B cell (primary cell): ENCODE results near the gene RPS4Y1. TPM values are rescaled to one million over a fixed set of nuclear protein-coding genes. Genes with fewer than 3 reads are reported as not detected.

Experiments used
- ATAC-seq: fragments of 200-7000 bp; cut with Tn5 transposase; one replicate; pipeline ENCODE4 v1.10.0; 2021; ENCODE audit warnings: low read depth, mild to moderate bottlenecking, moderate number of reproducible peaks, moderate library complexity
- CTCF ChIA-PET: fragments of 350-600 bp; sonication (Branson Sonifier 250); formaldehyde crosslinking; loops from one replicate; lab custom pipeline; 2021; ENCODE audit warnings: antibody characterized with exemption, inconsistent platforms; lab: Charles Lee
- POLR2A ChIA-PET: fragments of 350-600 bp; sonication (Branson Sonifier 250); formaldehyde crosslinking; loops from one replicate; lab custom pipeline; 2021; ENCODE audit warnings: antibody characterized with exemption; lab: Charles Lee
- DNase-seq: peaks from one replicate; pipeline ENCODE4 v3.0.0; 2013
- H2AFZ ChIP-seq: 2 replicates; pipeline ENCODE4 v1.6.1; 2012; ENCODE audit warnings: mild to moderate bottlenecking, low read depth, low read length; ENCODE audit not compliant: insufficient read depth, poor library complexity, severe bottlenecking
- H3K27ac ChIP-seq, 2 donors: 1 replicate in 1 of 2; 2 replicates in 1 of 2; pipeline ENCODE4 v1.5.1; 2012 to 2013; ENCODE audit warnings: low read length in 2 of 2, mild to moderate bottlenecking in 2 of 2, moderate library complexity in 1 of 2
- H3K27me3 ChIP-seq, 4 experiments: fragments of 200-600 bp in 1 of 4; sonication (generic) in 1 of 4; replicated peaks in 1 of 4; 1 replicate in 2 of 4; 2 replicates in 2 of 4; pipeline versions ENCODE4 v1.6.1 to v1.7.0; 2013 to 2016; ENCODE audit warnings: low read length in 3 of 4, mild to moderate bottlenecking in 2 of 4, mixed read lengths in 1 of 4, moderate library complexity in 1 of 4; ENCODE audit not compliant: insufficient read depth in 4 of 4, control insufficient read depth in 3 of 4; ENCODE audit errors: control extremely low read depth in 1 of 4
- H3K36me3 ChIP-seq, 2 experiments: replicated peaks in 1 of 2; 1 replicate in 1 of 2; 2 replicates in 1 of 2; pipeline versions ENCODE4 v1.6.1 to v1.7.1; 2013; ENCODE audit warnings: low read length in 1 of 2; ENCODE audit not compliant: insufficient read depth in 2 of 2, control insufficient read depth in 1 of 2; ENCODE audit errors: control extremely low read depth in 1 of 2, extremely low read depth in 1 of 2
- H3K4me1 ChIP-seq, 2 donors: fragments of 200-600 bp in 1 of 2; sonication (generic) in 1 of 2; 1 replicate in 1 of 2; 2 replicates in 1 of 2; pipeline versions ENCODE4 v1.5.1 to v1.6.1; 2013 to 2017; ENCODE audit warnings: low read length in 2 of 2; ENCODE audit not compliant: control insufficient read depth in 2 of 2, insufficient read depth in 2 of 2
- H3K4me2 ChIP-seq: replicated peaks from 2 replicates; pipeline ENCODE3; 2012; ENCODE audit warnings: mild to moderate bottlenecking, low read depth, low read length; ENCODE audit not compliant: poor library complexity, severe bottlenecking
- H3K4me3 ChIP-seq, 5 experiments: fragments of 200-600 bp in 1 of 5; sonication (generic) in 1 of 5; 1 replicate in 3 of 5; 2 replicates in 2 of 5; pipeline versions ENCODE4 v1.5.1 to v1.7.0; 2011 to 2016; ENCODE audit warnings: low read length in 4 of 5, mild to moderate bottlenecking in 4 of 5, low read depth in 2 of 5, control low read depth in 1 of 5, moderate library complexity in 1 of 5; ENCODE audit not compliant: insufficient read depth in 1 of 5; ENCODE audit errors: control extremely low read depth in 1 of 5, extremely low read depth in 1 of 5
- H3K79me2 ChIP-seq: fragments of 200-600 bp; sonication (generic); one replicate; pipeline ENCODE4 v1.6.0; 2016; ENCODE audit warnings: low read length; ENCODE audit not compliant: control insufficient read depth, insufficient read depth
- H3K9ac ChIP-seq: fragments of 200-600 bp; sonication (generic); 2 replicates; pipeline ENCODE4 v1.6.1; 2017; ENCODE audit warnings: mild to moderate bottlenecking, low read length, moderate library complexity
- H3K9me3 ChIP-seq, 3 donors: one replicate each; pipeline versions ENCODE4 v1.6.1 to v1.7.1; 2013; ENCODE audit warnings: low read length in 2 of 3; ENCODE audit not compliant: control insufficient read depth in 2 of 3, insufficient read depth in 1 of 3; ENCODE audit errors: control extremely low read depth in 1 of 3
- H4K20me1 ChIP-seq: 2 replicates; pipeline ENCODE4 v1.6.0; 2012; ENCODE audit warnings: mild to moderate bottlenecking, low read length; ENCODE audit not compliant: insufficient read depth, control insufficient read depth, poor library complexity, severe bottlenecking
- H3K27ac Mint-ChIP-seq: one replicate; pipeline ENCODE4 v1.8.0; 2021; ENCODE audit warnings: mixed read lengths
- H3K27me3 Mint-ChIP-seq: one replicate; pipeline ENCODE4 v1.8.0; 2021; ENCODE audit warnings: mixed read lengths
- H3K4me1 Mint-ChIP-seq: one replicate; pipeline ENCODE4 v1.8.0; 2021; ENCODE audit warnings: mixed read lengths
- H3K4me3 Mint-ChIP-seq: one replicate; pipeline ENCODE4 v1.8.0; 2021; ENCODE audit warnings: mixed read lengths
- H3K9me3 Mint-ChIP-seq: one replicate; pipeline ENCODE4 v1.8.0; 2022; ENCODE audit warnings: mixed read lengths; ENCODE audit not compliant: insufficient read depth
- CTCF ChIP-seq: fragments of 200-600 bp; IDR thresholded peaks from one replicate; pipeline ENCODE4 v1.8.0; 2022; ENCODE audit warnings: antibody characterized with exemption, mild to moderate bottlenecking
- EZH2 ChIP-seq: IDR thresholded peaks from 2 replicates; pipeline ENCODE4 v1.6.1; 2012; ENCODE audit warnings: borderline replicate concordance, low read depth, mild to moderate bottlenecking, moderate library complexity, low read length; ENCODE audit not compliant: insufficient read depth, poor library complexity, severe bottlenecking
- WGBS: methylation state at CpG from one replicate; pipeline ENCODE4 v1.1.5; 2013; ENCODE audit warnings: missing lambda C conversion rate; ENCODE audit not compliant: insufficient coverage; 5-methylcytosine and 5-hydroxymethylcytosine counted together
- intact Hi-C: fragments of 100-400 bp; cut with micrococcal nuclease; formaldehyde crosslinking; loops from one replicate; pipeline ENCODE4 v1.10.0; 2022
- polyA plus RNA-seq: library from polyadenylated mRNA; depleted of rRNA; stranded (reverse); fragments of >200 nt; gene quantifications from 2 replicates; pipeline ENCODE4 v1.2.3, GENCODE V29; 2012
- total RNA-seq, 2 donors: library from RNA; stranded (reverse); fragments of 120-200 nt in 1 of 2; gene quantifications; 1 replicate in 1 of 2; 2 replicates in 1 of 2; pipeline versions ENCODE4 v1.2.3 to v1.2.4, GENCODE V29; 2013 to 2022

Gene RPS4Y1
- total and polyA plus RNA-seq, 2 donors (not counting 1 experiment from before 2014, with no cell fraction given): 304 TPM; not detected in 1

- Histone ChIP-seq H3K79me2 (no peaks in the 10 kb centered on the region), H3K4me1 (no peaks in the 10 kb centered on the region), H4K20me1 (no peaks in the 10 kb centered on the region), H3K4me2 (no peak overlapping the region), H3K9ac (no peak overlapping the region), H3K4me3 (no peak overlapping the region), H3K36me3 (no peaks in the 10 kb centered on the region), H3K27me3 (no peaks in the 10 kb centered on the region), H3K27ac (no peak overlapping the region), H2AFZ (no peak overlapping the region), H3K9me3 (no peaks in the 10 kb centered on the region)
- ChIA-PET POLR2A (no interaction called here), CTCF (no interaction called here)
- ATAC-seq: no peak
- H3K4me1 Mint-ChIP-seq: peaks cover 5% of the 10 kb centered on the region
- no peak overlapping the region for H3K27ac Mint-ChIP-seq
- no peaks in the 10 kb centered on the region for H3K27me3 Mint-ChIP-seq
- 83% methylated on average over 2 of the region's 3 CpGs for WGBS
- H3K9me3 Mint-ChIP-seq: peaks cover 2% of the 10 kb centered on the region
- no peak overlapping the region for H3K4me3 Mint-ChIP-seq
- no peak for DNase-seq
- TF ChIP-seq EZH2: no peak
- no peak for TF ChIP-seq CTCF
- intact Hi-C loops: no loop called here
These were observed 44.5 kb downstream of the RPS4Y1 start for GRCh38 chrY:2885880-2886279.

GRCh38 chrY:2887386-2887785, 46.0 kb downstream of the RPS4Y1 start:
- H3K4me1 Mint-ChIP-seq: peaks cover 5% of the 10 kb centered on the region
- no peak overlapping the region for H3K4me3 Mint-ChIP-seq
- Histone ChIP-seq H3K27me3 (no peaks in the 10 kb centered on the region), H3K79me2 (no peaks in the 10 kb centered on the region), H3K4me3 (no peak overlapping the region), H3K27ac (no peak overlapping the region), H3K36me3 (no peaks in the 10 kb centered on the region), H4K20me1 (no peaks in the 10 kb centered on the region), H3K4me2 (no peak overlapping the region), H3K9me3 (no peaks in the 10 kb centered on the region), H3K9ac (no peak overlapping the region), H3K4me1 (no peaks in the 10 kb centered on the region), H2AFZ (no peak overlapping the region)
- ChIA-PET POLR2A (no interaction called here), CTCF (no interaction called here)
- intact Hi-C loops: no loop called here
- no peak for DNase-seq
- TF ChIP-seq CTCF (no peak), EZH2 (no peak)
- no peak overlapping the region for H3K27ac Mint-ChIP-seq
- no peaks in the 10 kb centered on the region for H3K9me3 Mint-ChIP-seq
- no peaks in the 10 kb centered on the region for H3K27me3 Mint-ChIP-seq
- 67% methylated on average over 1 of the region's 5 CpGs for WGBS
- ATAC-seq: no peak
